ENCODE data around the gene PABPN1.

The PABPN1 gene

DNA sequence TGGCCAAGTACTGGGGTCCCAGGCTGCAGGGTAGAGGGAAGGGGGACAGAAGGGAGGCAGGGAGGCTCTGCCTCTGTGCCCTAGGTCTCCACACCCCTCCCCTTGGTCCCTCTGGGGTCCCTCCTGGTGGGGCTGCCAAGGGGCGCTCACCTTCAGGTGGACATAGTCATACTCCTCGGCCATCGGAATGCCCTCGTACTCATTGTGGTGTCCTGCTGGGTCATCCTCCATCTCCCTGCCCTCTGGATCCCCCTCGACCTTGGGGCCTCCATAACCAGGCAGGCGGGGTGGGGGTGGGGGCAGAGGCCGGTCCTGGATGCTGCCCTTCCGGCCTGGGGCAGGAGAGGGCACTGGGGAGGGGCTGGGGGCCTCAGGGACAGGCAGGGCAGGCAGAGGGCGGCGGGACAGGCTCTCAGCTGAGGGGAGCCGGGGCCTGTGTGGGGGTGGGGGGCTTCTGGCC is 37.9 kb downstream of the PABPN1 start:
- DNase-seq, result no peak

DNA sequence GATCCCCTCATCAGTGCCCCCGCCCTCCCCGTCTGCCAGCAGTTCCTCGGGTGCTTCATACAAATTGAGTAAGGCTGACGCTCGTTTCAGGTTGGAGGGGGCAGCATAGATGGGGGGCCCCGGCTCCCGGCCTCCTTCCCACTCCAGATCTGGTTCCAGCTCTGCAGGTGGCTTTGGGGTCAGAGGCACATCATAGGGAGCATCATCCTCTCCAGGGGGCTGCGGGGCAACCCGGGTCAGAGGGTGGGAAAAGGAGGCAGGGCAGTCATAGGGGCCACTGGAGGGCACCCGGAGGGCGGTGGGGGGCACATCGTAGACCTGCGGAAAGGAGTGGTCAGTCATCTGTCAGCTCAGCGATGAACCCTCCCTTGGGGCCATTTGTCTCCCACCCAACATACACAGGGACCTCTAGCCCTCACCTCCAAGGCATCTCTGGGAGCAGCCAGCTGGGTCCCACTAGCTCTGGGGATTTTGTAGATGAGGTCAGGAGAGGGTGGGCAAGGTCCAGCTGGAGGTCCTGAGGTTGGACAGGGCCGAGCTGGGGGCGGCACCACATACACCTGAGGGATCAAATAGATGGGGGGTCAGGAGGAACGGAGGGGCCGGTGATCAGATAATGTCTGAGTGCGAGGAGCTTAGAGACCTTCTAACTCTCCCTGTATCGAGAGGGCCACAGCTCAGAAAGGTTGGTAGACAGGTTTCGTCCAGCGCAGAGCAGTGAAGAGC is 38.6 kb downstream of the PABPN1 start:
- DNase-seq, result no peak

DNA sequence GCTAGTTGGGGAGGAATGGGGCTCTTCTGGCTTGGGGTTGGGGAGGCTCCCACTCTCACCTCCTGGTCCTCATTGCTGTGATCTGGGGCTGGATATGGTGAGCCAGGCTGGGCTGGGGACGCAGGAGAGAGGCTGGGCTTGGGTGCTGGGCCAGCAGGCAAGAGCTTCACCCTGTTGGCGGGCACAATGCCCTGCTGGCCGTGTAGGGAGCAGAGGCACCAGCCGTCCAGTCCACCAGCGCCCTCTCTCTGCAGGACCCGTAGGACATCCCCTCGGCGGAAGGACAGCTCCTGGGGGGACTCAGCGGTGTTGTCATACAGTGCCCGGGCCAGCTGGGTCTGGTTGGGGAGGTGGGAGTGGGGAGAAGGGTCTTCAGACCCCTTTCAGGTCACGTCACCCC is 39.2 kb downstream of the PABPN1 start:
- no peak for DNase-seq

DNA sequence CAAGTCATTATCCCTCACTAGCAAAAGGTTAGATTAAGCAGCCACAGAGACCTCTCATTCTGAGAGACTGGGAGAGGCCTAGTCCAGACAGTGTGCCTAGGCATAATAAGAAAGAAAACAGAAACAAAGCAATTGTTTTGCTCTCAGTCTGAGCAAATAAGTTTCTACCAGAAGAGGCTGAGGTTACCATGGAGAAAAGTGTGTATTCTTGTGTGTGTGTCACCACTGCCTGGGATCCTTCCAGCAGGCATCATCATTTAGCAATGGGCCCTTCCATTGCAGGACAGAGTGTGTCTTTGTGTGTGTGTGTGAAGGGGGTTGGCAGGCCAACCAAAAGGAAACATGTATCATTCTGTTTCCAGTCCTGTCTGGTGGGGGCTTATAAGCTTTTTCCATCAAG is 40.1 kb downstream of the PABPN1 start:
- DNase-seq, result no peak

DNA sequence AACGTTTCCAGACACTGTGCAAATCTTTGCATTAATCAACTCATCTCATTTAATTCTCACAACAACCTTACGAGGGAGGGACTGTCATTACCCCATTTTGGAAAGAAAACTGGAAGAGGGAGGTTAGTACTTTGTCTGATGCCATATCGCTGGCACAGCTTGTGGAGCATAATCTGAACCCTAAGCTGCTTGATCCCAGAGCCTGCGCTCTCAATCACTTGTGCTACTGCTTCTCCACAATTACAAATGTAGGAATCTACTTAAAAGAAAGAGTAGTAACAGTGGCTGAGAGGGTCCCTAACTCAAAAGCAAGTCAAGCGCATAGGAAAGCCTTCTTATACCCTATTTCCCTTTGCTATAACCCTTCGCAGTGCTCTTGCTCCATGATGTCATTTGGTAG is 40.5 kb downstream of the PABPN1 start:
- no peak for DNase-seq

DNA sequence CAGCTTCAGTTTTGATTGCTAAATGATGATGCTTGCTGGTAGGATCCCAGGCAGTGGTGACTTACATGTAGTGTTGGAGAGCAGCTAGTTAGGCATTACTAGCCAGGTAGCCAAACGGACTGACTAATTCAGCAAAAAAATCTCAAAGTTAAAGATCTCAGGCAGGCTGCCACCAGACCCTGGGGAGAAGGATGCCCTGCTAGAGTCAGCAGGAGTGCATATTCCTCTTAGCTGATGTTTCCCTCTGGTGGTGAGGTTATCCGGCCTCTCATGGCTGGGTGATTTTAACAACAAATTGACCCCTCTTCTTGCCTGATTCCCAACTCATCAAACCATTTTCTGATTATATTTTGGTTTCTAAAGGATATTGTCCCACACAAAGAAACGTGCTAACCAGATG is 40.9 kb downstream of the PABPN1 start:
- DNase-seq, result no peak

DNA sequence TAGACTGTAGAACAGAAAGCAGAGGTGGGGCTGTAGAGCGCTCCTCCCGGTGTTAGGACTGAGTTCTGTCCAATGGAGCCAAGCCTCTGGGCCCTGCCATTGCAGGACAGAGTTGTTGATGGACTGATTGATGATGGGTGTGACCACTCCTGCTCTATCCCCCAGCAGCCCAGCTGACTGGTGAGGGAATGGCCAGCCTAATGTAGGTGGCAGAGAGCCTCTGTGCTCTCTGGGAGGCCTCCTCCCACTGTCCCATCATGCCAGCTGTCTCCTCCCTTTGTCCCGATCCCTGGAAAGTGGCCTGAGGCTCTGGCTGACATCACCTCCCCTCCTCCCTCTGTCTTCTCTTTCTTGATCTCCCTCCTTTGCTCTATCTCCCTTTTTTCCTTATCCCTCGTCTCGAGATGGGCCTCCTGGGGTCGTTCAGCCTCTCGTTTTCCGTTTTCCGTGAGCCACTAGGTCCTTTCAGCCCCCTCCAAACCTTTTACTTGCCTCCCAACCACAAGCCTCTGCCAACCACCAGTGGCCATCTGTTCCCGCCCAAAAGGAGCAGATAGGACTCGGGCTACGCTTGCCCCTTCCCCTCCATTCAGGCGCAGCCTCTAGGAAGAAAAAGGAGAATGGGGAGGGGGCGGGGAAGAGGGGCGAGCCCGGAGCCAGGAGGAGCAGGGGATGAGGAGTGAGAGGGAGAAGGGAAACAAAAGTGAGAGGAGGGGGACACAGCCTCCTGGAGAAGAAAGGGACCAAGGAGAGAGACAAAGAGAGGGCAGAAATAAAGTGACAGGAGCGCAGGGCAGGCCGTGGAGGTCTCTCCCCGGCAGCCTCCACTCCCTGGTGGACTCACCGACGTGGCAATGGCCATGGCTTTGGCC is 43.1 kb downstream of the PABPN1 start:
- no peak for DNase-seq

DNA sequence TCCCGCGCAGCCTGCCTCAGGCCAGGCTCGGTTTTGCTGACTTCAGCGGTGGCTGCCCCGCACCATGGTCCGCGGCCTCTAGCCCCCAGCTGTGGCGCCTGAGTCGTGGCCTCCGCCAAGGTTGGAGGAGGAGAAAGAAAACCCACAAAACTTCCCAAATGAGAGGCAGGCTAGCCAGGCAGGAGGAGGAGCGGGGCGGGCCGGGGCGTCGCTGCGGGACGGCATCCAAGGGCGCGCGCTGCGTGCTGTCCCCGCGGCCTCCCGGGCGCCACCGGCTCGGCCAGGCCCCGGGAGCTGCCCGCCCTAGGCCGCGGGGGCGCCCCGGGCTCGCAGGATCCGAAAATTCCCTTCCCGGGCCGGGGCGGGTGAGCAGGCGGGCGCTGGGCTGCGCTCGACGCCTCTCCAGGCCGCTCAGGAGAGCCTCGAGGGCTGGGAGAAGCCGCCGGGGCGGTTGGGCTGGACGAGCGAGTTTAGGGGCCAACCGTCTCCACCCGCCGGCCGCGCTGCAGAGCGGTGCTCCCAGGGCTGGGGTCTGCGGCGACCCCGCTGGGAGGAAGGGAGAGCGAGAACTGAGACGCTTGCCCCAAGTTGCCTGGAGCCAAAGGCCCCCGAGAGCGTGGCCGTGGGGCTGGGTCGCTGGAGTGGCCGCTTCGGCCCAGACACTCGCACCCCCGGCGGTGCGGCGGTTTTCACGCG is 43.9 kb downstream of the PABPN1 start, which contains the start of gene EFS:
EFS (minus strand) TSS at position 137 of the 696 bp plus-strand sequence. CDS start 147 bp downstream, outside the sequence.
- DNase-seq, result no peak

DNA sequence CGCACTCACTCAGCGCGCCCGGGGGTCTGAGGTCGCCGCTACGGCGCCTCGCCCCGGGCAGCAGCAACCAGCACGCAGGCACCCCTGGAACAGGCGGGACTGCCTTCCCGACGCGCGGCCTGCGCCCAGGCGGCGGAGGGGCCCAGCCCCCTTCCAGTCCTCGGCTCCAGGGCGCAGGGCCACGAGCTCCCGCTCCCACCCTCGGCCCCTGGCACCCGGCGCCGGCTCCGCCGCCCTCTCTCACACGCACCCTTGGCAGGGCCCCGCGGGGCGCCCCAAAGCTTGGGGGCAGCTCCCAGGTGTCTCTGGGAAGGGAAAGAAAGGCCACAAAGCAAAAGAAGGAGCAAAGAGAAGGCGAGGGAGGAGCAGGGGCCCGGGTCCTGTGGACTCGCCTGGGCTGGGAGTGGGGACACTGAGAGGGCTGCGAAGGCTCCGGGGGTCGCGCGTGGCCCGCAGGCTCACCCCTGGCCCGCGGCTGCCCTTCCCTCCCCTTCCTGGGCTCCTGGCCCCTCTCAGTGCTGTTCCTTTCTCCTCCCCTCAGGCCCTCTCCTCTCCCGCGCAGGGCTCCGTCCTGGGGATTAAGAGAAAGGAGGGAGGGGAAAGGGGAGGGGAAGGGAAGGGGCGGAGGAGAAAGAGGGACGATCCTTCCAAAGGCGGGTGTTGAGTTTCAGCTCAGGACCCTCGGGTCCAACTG is 44.6 kb downstream of the PABPN1 start:
- no peak for DNase-seq

DNA sequence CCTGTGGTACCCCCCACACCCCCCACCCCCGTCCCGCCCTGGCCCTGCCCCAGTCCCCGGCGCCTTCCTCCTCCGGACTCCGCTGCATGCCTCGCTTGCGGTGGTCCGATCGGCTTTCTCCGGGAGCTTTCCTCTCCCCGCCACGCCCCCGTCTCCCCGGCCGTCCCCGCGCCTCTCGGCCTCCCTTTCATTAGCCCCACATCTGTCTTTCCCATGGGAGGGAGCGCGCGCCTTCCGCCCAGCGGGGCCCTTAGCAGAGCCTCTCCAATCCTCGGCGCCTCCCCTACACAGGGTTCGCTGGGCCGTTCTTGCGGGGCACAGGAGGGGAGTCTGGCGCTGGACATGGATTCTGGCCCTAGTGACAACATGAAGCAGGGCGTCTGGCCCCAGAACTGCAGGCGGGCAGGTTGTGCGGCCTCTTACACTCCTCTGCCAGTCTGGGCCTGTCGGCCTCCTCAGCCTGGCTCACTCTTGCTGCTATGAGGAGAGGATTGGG is 45.2 kb downstream of the PABPN1 start:
- DNase-seq, result no peak

DNA sequence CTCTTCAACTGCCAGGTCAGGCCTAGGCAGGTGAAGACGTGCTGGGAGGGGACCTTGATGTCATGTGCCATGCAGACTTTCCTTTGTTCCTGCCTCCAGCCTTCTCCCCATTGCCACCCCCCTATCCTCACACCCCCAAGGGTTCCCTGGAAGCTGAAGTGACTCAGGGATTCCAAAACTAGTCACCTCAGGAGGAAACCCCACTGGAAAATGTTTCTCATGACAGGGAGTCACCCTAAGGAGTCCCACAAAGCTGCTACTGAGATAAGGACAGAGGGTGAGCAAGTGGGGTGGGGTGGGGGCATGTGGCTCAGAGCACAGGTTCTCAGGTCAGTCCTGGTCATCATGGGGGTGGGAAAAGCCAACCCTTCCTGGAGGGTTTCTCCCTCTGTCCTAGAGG is 49.0 kb downstream of the PABPN1 start:
- no peak for DNase-seq

DNA sequence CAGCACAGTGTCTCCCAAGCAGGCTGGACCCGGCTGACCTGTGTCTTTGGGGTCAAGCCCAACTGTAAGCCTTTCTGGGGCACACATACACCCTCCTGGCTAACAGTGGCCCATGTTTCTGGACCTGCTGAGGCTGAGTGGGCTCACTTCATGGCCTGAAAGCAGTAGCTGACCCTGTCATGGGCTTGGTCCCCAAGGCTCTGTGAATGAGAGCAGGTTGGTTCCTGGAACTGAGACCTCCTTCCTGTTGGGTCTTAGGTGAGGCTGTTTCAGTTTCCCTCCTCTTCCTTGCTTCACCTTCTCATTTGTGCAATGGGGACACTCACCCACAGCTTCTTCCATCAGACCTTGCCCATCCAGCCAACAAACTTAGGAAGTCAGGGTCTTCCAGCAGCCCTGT is 50.6 kb downstream of the PABPN1 start:
- DNase-seq, result no peak

DNA sequence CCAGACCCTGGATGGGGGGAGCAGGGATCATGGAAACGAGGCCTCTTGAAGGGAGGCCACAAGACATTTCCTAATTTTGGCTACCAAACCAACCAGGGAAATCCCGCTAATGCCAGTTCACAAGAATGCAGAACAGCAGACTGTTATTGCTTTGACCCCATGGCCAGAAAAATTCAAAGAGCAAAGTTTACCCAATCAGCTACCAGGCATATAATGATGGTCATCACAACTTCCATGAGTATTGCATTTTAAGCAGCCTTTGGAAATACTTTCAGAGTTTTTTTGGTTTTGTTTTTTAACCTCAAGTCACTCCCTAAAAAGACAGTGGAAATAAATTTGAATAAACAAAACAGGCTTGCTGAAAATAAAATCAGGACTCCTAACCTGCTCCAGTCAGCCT is 51.3 kb downstream of the PABPN1 start, which contains the start of gene IL25:
IL25 (plus strand) TSS at position 301 of the 400 bp plus-strand sequence.
- no peak for DNase-seq

DNA sequence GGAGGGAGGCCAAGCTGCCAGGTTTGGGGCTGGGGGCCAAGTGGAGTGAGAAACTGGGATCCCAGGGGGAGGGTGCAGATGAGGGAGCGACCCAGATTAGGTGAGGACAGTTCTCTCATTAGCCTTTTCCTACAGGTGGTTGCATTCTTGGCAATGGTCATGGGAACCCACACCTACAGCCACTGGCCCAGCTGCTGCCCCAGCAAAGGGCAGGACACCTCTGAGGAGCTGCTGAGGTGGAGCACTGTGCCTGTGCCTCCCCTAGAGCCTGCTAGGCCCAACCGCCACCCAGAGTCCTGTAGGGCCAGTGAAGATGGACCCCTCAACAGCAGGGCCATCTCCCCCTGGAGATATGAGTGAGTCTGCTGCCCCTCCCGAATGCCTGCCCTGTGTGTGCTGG is 51.8 kb downstream of the PABPN1 start:
- DNase-seq, result no peak
